HEK293 (cell line): ENCODE measurements around the gene KRT81.

Source experiments
- CTCF ChIA-PET: fragments of 350-600 bp; formaldehyde crosslinking; extraction: SDS; loops from one replicate; lab custom pipeline; 2021; ENCODE audit warnings: antibody characterized with exemption; lab: Yijun Ruan, JAX
- POLR2A ChIA-PET: fragments of 300-600 bp; formaldehyde crosslinking; extraction: SDS; loops from one replicate; lab custom pipeline; 2020; ENCODE audit warnings: antibody characterized with exemption, inconsistent platforms; lab: Yijun Ruan, JAX
- H3K27ac ChIP-seq: fragments of 200-500 bp; sonication (Bioruptor generic); 2 replicates; pipeline ENCODE4 v1.5.1; 2014; ENCODE audit warnings: low read depth, low read length, control low read depth, inconsistent platforms; ENCODE audit errors: extremely low read depth
- H3K36me3 ChIP-seq, 2 experiments: fragments of 200-500 bp in 1 of 2; sonication (Bioruptor generic) in 1 of 2; 1 replicate in 1 of 2; 2 replicates in 1 of 2; pipeline ENCODE4 v1.5.1; 2014 to 2017; ENCODE audit warnings: inconsistent platforms in 2 of 2, low read length in 2 of 2; ENCODE audit not compliant: control insufficient read depth in 2 of 2, insufficient read depth in 1 of 2
- H3K4me1 ChIP-seq: fragments of 200-500 bp; sonication (Bioruptor generic); 2 replicates; pipeline ENCODE4 v1.5.1; 2014; ENCODE audit warnings: mild to moderate bottlenecking, low read length, inconsistent platforms; ENCODE audit not compliant: control insufficient read depth, insufficient read depth
- H3K4me3 ChIP-seq: 2 replicates; pipeline ENCODE4 v1.5.1; 2011; ENCODE audit warnings: low read depth, mild to moderate bottlenecking, control low read depth, low read length, moderate library complexity
- H3K9me3 ChIP-seq: fragments of 200-500 bp; sonication (Bioruptor generic); 2 replicates; pipeline ENCODE4 v1.5.1; 2014; ENCODE audit warnings: low read depth, low read length, inconsistent platforms; ENCODE audit not compliant: control insufficient read depth, insufficient read depth
- EGR2 ChIP-seq: fragments of 450-650 bp; formaldehyde crosslinking; IDR thresholded peaks from 2 replicates; pipeline ENCODE4 v1.5.1; 2016; ENCODE audit warnings: low read depth, missing biosample characterization, missing genetic modification characterization
- GFI1B ChIP-seq: fragments of 450-650 bp; formaldehyde crosslinking; IDR thresholded peaks from 2 replicates; pipeline ENCODE4 v1.5.1; 2016; ENCODE audit warnings: missing biosample characterization, missing genetic modification characterization
- INSM2 ChIP-seq: fragments of 450-650 bp; formaldehyde crosslinking; IDR thresholded peaks from 2 replicates; pipeline ENCODE4 v1.5.1; 2016; ENCODE audit warnings: missing biosample characterization, missing genetic modification characterization
- KLF16 ChIP-seq: fragments of 450-650 bp; formaldehyde crosslinking; IDR thresholded peaks from 2 replicates; pipeline ENCODE4 v1.5.1; 2017; ENCODE audit warnings: missing biosample characterization, missing genetic modification characterization
- MEIS1 ChIP-seq: sonication (generic); formaldehyde crosslinking; IDR thresholded peaks from 2 replicates; pipeline ENCODE4 v1.8.1; 2022; ENCODE audit warnings: missing genetic modification reagents, mild to moderate bottlenecking, borderline replicate concordance
- PRDM6 ChIP-seq: fragments of 450-650 bp; formaldehyde crosslinking; IDR thresholded peaks from 2 replicates; pipeline ENCODE4 v1.5.1; 2017; ENCODE audit warnings: missing biosample characterization, missing genetic modification characterization
- SALL2 ChIP-seq: fragments of 450-650 bp; formaldehyde crosslinking; IDR thresholded peaks from 2 replicates; pipeline ENCODE4 v1.5.0; 2017; ENCODE audit warnings: missing biosample characterization, mild to moderate bottlenecking, missing genetic modification characterization, borderline replicate concordance
- SCRT2 ChIP-seq: fragments of 450-650 bp; formaldehyde crosslinking; IDR thresholded peaks from 2 replicates; pipeline ENCODE4 v1.5.1; 2016; ENCODE audit warnings: missing biosample characterization, missing genetic modification characterization
- SP2 ChIP-seq: fragments of 450-650 bp; formaldehyde crosslinking; IDR thresholded peaks from 2 replicates; pipeline ENCODE4 v1.5.1; 2016; ENCODE audit warnings: missing biosample characterization, missing genetic modification characterization
- ZBTB1 ChIP-seq: fragments of 450-650 bp; formaldehyde crosslinking; IDR thresholded peaks from 2 replicates; pipeline ENCODE4 v1.5.1; 2016; ENCODE audit warnings: missing biosample characterization, missing genetic modification characterization
- ZBTB6 ChIP-seq: fragments of 450-650 bp; formaldehyde crosslinking; IDR thresholded peaks from 2 replicates; pipeline ENCODE4 v1.5.1; 2017; ENCODE audit warnings: missing biosample characterization, missing genetic modification characterization
- ZBTB7A ChIP-seq: fragments of 450-650 bp; formaldehyde crosslinking; IDR thresholded peaks from 2 replicates; pipeline ENCODE4 v1.5.1; 2016; ENCODE audit warnings: low read depth, missing biosample characterization, missing genetic modification characterization
- ZNF184 ChIP-seq: fragments of 450-650 bp; IDR thresholded peaks from 2 replicates; pipeline ENCODE4 v1.5.1; 2018; ENCODE audit warnings: missing biosample characterization, mild to moderate bottlenecking, missing genetic modification characterization
- ZNF223 ChIP-seq: fragments of 450-650 bp; formaldehyde crosslinking; IDR thresholded peaks from 2 replicates; pipeline ENCODE4 v1.5.1; 2016; ENCODE audit warnings: missing biosample characterization, missing genetic modification characterization
- ZNF274 ChIP-seq, 2 experiments: fragments of 200-500 bp in 1 of 2; fragments of 450-650 bp in 1 of 2; sonication (Bioruptor generic) in 1 of 2; formaldehyde crosslinking in 1 of 2; IDR thresholded peaks; 2 replicates each; pipeline versions ENCODE4 v1.5.1 to v1.6.1; 2014 to 2016; ENCODE audit warnings: borderline replicate concordance in 1 of 2, inconsistent platforms in 1 of 2, low read length in 1 of 2, missing biosample characterization in 1 of 2, missing genetic modification characterization in 1 of 2
- ZNF394 ChIP-seq: fragments of 450-650 bp; formaldehyde crosslinking; IDR thresholded peaks from 2 replicates; pipeline ENCODE4 v1.5.1; 2016; ENCODE audit warnings: missing biosample characterization, missing genetic modification characterization, mild to moderate bottlenecking, moderate library complexity, borderline replicate concordance
- ZNF404 ChIP-seq: fragments of 450-650 bp; formaldehyde crosslinking; IDR thresholded peaks from 2 replicates; pipeline ENCODE4 v1.5.1; 2017; ENCODE audit warnings: missing biosample characterization, missing genetic modification characterization
- ZNF48 ChIP-seq: fragments of 450-650 bp; formaldehyde crosslinking; IDR thresholded peaks from 2 replicates; pipeline ENCODE4 v1.5.1; 2016; ENCODE audit warnings: missing biosample characterization, missing genetic modification characterization
- ZNF571 ChIP-seq: fragments of 450-650 bp; formaldehyde crosslinking; IDR thresholded peaks from 2 replicates; pipeline ENCODE4 v1.5.0; 2017; ENCODE audit warnings: missing biosample characterization, missing genetic modification characterization
- ZNF610 ChIP-seq: fragments of 450-650 bp; formaldehyde crosslinking; IDR thresholded peaks from 2 replicates; pipeline ENCODE4 v1.5.1; 2016; ENCODE audit warnings: missing biosample characterization, missing genetic modification characterization, borderline replicate concordance
- ZNF621 ChIP-seq: fragments of 450-650 bp; formaldehyde crosslinking; IDR thresholded peaks from 2 replicates; pipeline ENCODE4 v1.5.1; 2017; ENCODE audit warnings: missing biosample characterization, missing genetic modification characterization
- ZNF692 ChIP-seq: fragments of 450-650 bp; formaldehyde crosslinking; IDR thresholded peaks from 2 replicates; pipeline ENCODE4 v1.5.1; 2016; ENCODE audit warnings: missing biosample characterization, missing genetic modification characterization
- ZNF707 ChIP-seq: fragments of 450-650 bp; formaldehyde crosslinking; IDR thresholded peaks from 2 replicates; pipeline ENCODE4 v1.5.1; 2016; ENCODE audit warnings: missing biosample characterization, missing genetic modification characterization
- ZSCAN4 ChIP-seq: fragments of 450-650 bp; formaldehyde crosslinking; IDR thresholded peaks from 2 replicates; pipeline ENCODE4 v1.5.1; 2017; ENCODE audit warnings: missing biosample characterization, missing genetic modification characterization
- ZXDB ChIP-seq: fragments of 450-650 bp; formaldehyde crosslinking; IDR thresholded peaks from 2 replicates; pipeline ENCODE4 v1.5.1; 2016; ENCODE audit warnings: missing biosample characterization, missing genetic modification characterization

The KRT81 gene

GRCh38 chr12:52267699-52268098, 23.6 kb downstream of the KRT81 start:
- no peak overlapping the region for H3K4me3 ChIP-seq
- TF ChIP-seq ZXDB (tag by site-specific recombination) (no peak), ZNF692 (tag by site-specific recombination) (no peak), SALL2 (tag by site-specific recombination) (no peak), INSM2 (no peak), ZNF394 (no peak), EGR2 (tag by site-specific recombination) (no peak), ZBTB7A (no peak), ZNF571 (tag by site-specific recombination) (no peak), KLF16 (no peak), GFI1B (no peak), ZNF184 (tag by site-specific recombination) (no peak), ZBTB1 (tag by site-specific recombination) (no peak), ZNF610 (tag by site-specific recombination) (no peak), SCRT2 (tag by site-specific recombination) (no peak), ZNF48 (no peak)
- TF ChIP-seq, all 188 proteins: peak for 0
- Histone ChIP-seq H3K9me3 (no peaks in the 10 kb centered on the region), H3K36me3 (no peaks in the 10 kb centered on the region), H3K4me1 (no peaks in the 10 kb centered on the region), H3K27ac (no peak overlapping the region)
- POLR2A ChIA-PET, result no interaction called here
- CTCF ChIA-PET, result interaction anchor here (0.6 to 10.0 kb wide), 4 partner anchors 8 to 57 kb away, joined by 3 to 98 read pairs (median 5); no protein-coding TSS in a partner anchor

- no peaks in the 10 kb centered on the region for H3K9me3 ChIP-seq
- ChIA-PET POLR2A (no interaction called here), CTCF (interaction anchor here (0.6 to 10.0 kb wide), 3 partner anchors 11 to 58 kb away, joined by 3 to 98 read pairs (median 6); no protein-coding TSS in a partner anchor)
- TF ChIP-seq SP2 (no peak), PRDM6 (tag by site-specific recombination) (no peak), MEIS1 (CRISPR knock-in tag) (no peak), ZNF404 (no peak)
- no peak overlapping the region for H3K27ac ChIP-seq
- no peaks in the 10 kb centered on the region for H3K36me3 ChIP-seq
- peaks cover 3% of the 10 kb centered on the region; the same call in 1 of the 2 replicates for H3K4me1 ChIP-seq
- no peak overlapping the region for H3K4me3 ChIP-seq
Observed at GRCh38 chr12:52267266-52267665, 24.1 kb downstream of the KRT81 start.

- Histone ChIP-seq H3K4me1 (peaks cover 6% of the 10 kb centered on the region), H3K9me3 (no peaks in the 10 kb centered on the region), H3K36me3 (no peaks in the 10 kb centered on the region), H3K27ac (no peak overlapping the region), H3K4me3 (no peak overlapping the region)
- ChIA-PET CTCF (interaction anchor here (0.6 to 10.0 kb wide), 6 partner anchors 12 to 307 kb away, joined by 3 to 98 read pairs (median 5); partner anchors contain the start of gene KRT74), POLR2A (no interaction called here)
- no peak for TF ChIP-seq ZNF274 (IDR thresholded peaks at IDR 0.05; ENCODE audit: low read length)
- TF ChIP-seq ZNF274 (tag by site-specific recombination; IDR thresholded peaks at IDR 0.05; ENCODE audit: borderline replicate concordance), result no peak
- TF ChIP-seq ZNF707 (tag by site-specific recombination), result no peak
- TF ChIP-seq ZSCAN4 (tag by site-specific recombination), result no peak
- TF ChIP-seq ZBTB6, result no peak
- no peak for TF ChIP-seq ZNF223
- TF ChIP-seq ZNF621 (tag by site-specific recombination), result no peak
Observed at GRCh38 chr12:52266514-52266913, 24.8 kb downstream of the KRT81 start.
